ENCODE results near the gene ZFP42.

GRCh38 chr4:187962926-187963325, 32.6 kb upstream of the ZFP42 start:
- TF ChIP-seq REST (IDR thresholded peaks at IDR 0.05; ENCODE audit: low read depth) (no peak), EZH2phosphoT487 (IDR thresholded peaks at IDR 0.05; ENCODE audit: borderline replicate concordance) (no peak), CTCF (IDR thresholded peaks at IDR 0.05 in 2 of 3, conservative IDR thresholded peaks at IDR 0.05 in 1 of 3; ENCODE audit: borderline replicate concordance in 1 of 3, insufficient read depth in 1 of 3, low read depth in 2 of 3, low read length in 2 of 3) (no peak), SIN3A (IDR thresholded peaks at IDR 0.05; ENCODE audit: low read depth) (no peak), POLR2A (IDR thresholded peaks at IDR 0.05; ENCODE audit: borderline replicate concordance, extremely low read depth, insufficient read depth, insufficient read length) (no peak), SRF (IDR thresholded peaks at IDR 0.05; ENCODE audit: low read depth) (no peak), ZBTB33 (IDR thresholded peaks at IDR 0.05; ENCODE audit: extremely low read depth, insufficient replicate concordance, low read length) (no peak), EZH2 (IDR thresholded peaks at IDR 0.05) (no peak), ATF3 (IDR thresholded peaks at IDR 0.05) (no peak), ELF1 (IDR thresholded peaks at IDR 0.05; ENCODE audit: borderline replicate concordance, low read depth) (no peak), POLR2AphosphoS5 (IDR thresholded peaks at IDR 0.05; ENCODE audit: low read depth, low read length) (no peak), CEBPB (IDR thresholded peaks at IDR 0.05; ENCODE audit: low read depth) (no peak), ZNF274 (IDR thresholded peaks at IDR 0.05; ENCODE audit: low read depth, low read length) (no peak)
